Jurkat, Clone E6-1 (cell line): ENCODE results near the gene MLH3.

Experiments
- DNase-seq: peaks from one replicate; pipeline ENCODE4 v3.0.0-alpha.2; 2011; ENCODE audit warnings: low read depth, low spot score
- H3K4me3 ChIP-seq: 2 replicates; pipeline ENCODE4 v1.5.1; 2011; ENCODE audit warnings: mild to moderate bottlenecking, low read length, control low read depth, moderate library complexity

MLH3 gene

GRCh38 chr14:75044322-75044721 is 6.9 kb downstream of the MLH3 start:
- no peak overlapping the region for H3K4me3 ChIP-seq
- no peak for DNase-seq

- no peak for DNase-seq
Observed at GRCh38 chr14:75042035-75042434, 9.2 kb downstream of the MLH3 start.

GRCh38 chr14:75041613-75042012 is 9.7 kb downstream of the MLH3 start:
- no peak overlapping the region for H3K4me3 ChIP-seq
- no peak for DNase-seq

More at GRCh38 chr14:75042035-75042434, 9.2 kb downstream of the MLH3 start:
- H3K4me3 ChIP-seq = no peak overlapping the region

- H3K4me3 ChIP-seq = no peak overlapping the region
Observed at GRCh38 chr14:75040959-75041358, 10.3 kb downstream of the MLH3 start.

GRCh38 chr14:75040507-75040906 is 10.8 kb downstream of the MLH3 start:
- no peak for DNase-seq
- no peak overlapping the region for H3K4me3 ChIP-seq

More at GRCh38 chr14:75040959-75041358, 10.3 kb downstream of the MLH3 start:
- DNase-seq = no peak

- H3K4me3 ChIP-seq = no peak overlapping the region
- no peak for DNase-seq
Observed at GRCh38 chr14:75032939-75033338, 18.3 kb downstream of the MLH3 start.

- no peak overlapping the region for H3K4me3 ChIP-seq
- no peak for DNase-seq
Observed at GRCh38 chr14:75030147-75030546, 21.1 kb downstream of the MLH3 start.

GRCh38 chr14:75025876-75026275 is 25.4 kb downstream of the MLH3 start:
- no peak for DNase-seq
- H3K4me3 ChIP-seq = no peak overlapping the region

GRCh38 chr14:75025082-75025481 is 26.2 kb downstream of the MLH3 start:
- no peak for DNase-seq

GRCh38 chr14:75023108-75023507 is 28.2 kb downstream of the MLH3 start:
- no peak overlapping the region for H3K4me3 ChIP-seq
- no peak for DNase-seq

More at GRCh38 chr14:75025082-75025481, 26.2 kb downstream of the MLH3 start:
- no peak overlapping the region for H3K4me3 ChIP-seq

- DNase-seq = no peak
- no peak overlapping the region for H3K4me3 ChIP-seq
Observed at GRCh38 chr14:75022655-75023054, 28.6 kb downstream of the MLH3 start.

GRCh38 chr14:75018694-75019093 is 32.6 kb downstream of the MLH3 start:
- DNase-seq = no peak

GRCh38 chr14:75016815-75017214 is 34.5 kb downstream of the MLH3 start:
- DNase-seq = no peak
- H3K4me3 ChIP-seq = no peak overlapping the region

More at GRCh38 chr14:75018694-75019093, 32.6 kb downstream of the MLH3 start:
- H3K4me3 ChIP-seq = no peak overlapping the region

- no peak overlapping the region for H3K4me3 ChIP-seq
- DNase-seq = no peak
Observed at GRCh38 chr14:75015496-75015895, 35.8 kb downstream of the MLH3 start.

- no peak for DNase-seq
- H3K4me3 ChIP-seq = no peak overlapping the region
Observed at GRCh38 chr14:75013290-75013689, 38.0 kb downstream of the MLH3 start.

GRCh38 chr14:75011356-75011994 is 39.8 kb downstream of the MLH3 start:
- H3K4me3 ChIP-seq = no peak overlapping the region
- no peak for DNase-seq

GRCh38 chr14:75010472-75011093 is 40.7 kb downstream of the MLH3 start:
- H3K4me3 ChIP-seq = no peak overlapping the region
- DNase-seq = no peak

GRCh38 chr14:75009176-75009575 is 42.1 kb downstream of the MLH3 start:
- H3K4me3 ChIP-seq = no peak overlapping the region
- no peak for DNase-seq

- DNase-seq = no peak
Observed at GRCh38 chr14:75005357-75005756, 45.9 kb downstream of the MLH3 start.

GRCh38 chr14:75003250-75004027 is 47.8 kb downstream of the MLH3 start:
- no peak for DNase-seq
- H3K4me3 ChIP-seq = peak overlapping the region; percentile 88

More at GRCh38 chr14:75005357-75005756, 45.9 kb downstream of the MLH3 start:
- H3K4me3 ChIP-seq = no peak overlapping the region
